Testis (tissue), 3 donors: ENCODE data around the gene TRPC4. TPM values are rescaled to one million over a fixed set of nuclear protein-coding genes. Genes with fewer than 3 reads are reported as not detected.

ENCODE experiments used
- DNase-seq: peaks from one replicate; pipeline ENCODE4 v3.0.0-alpha.2; 2019
- H3K27ac ChIP-seq, 2 donors: fragments of 200-600 bp; sonication (generic); one replicate each; pipeline ENCODE4 v1.5.1; 2019
- H3K27me3 ChIP-seq: fragments of 200-600 bp; sonication (generic); one replicate; pipeline ENCODE4 v1.5.1; 2019
- H3K36me3 ChIP-seq: fragments of 200-600 bp; sonication (generic); one replicate; pipeline ENCODE4 v1.5.1; 2017; ENCODE audit warnings: low read depth; ENCODE audit errors: missing control alignments
- H3K4me1 ChIP-seq: fragments of 200-600 bp; sonication (generic); one replicate; pipeline ENCODE4 v1.5.1; 2019
- H3K4me3 ChIP-seq, 2 donors: fragments of 200-600 bp; sonication (generic); one replicate each; pipeline ENCODE4 v1.5.1; 2017 to 2019
- H3K9me3 ChIP-seq: fragments of 200-600 bp; sonication (generic); one replicate; pipeline ENCODE4 v1.5.1; 2017
- POLR2A ChIP-seq: fragments of 450-650 bp; IDR thresholded peaks from one replicate; pipeline ENCODE4 v1.6.1; 2017; ENCODE audit warnings: antibody characterized with exemption, mild to moderate bottlenecking, moderate library complexity
- WGBS, 2 donors: methylation state at CpG; one replicate each; pipeline ENCODE4 v1.1.5; 2018; 5-methylcytosine and 5-hydroxymethylcytosine counted together
- intact Hi-C: fragments of 100-400 bp; cut with DNase I; formaldehyde crosslinking; loops from one replicate; pipeline ENCODE4 v1.15.1; 2023; ENCODE audit warnings: low total_unique reads
- polyA plus RNA-seq: library from polyadenylated mRNA; stranded (reverse); fragments of 350-450 nt; fragmentation: Illumina TruSeq; extraction: RNeasy Lipid Tissue Mini Kit (QIAGEN cat#74804); gene quantifications from one replicate; pipeline ENCODE4 v1.2.3, GENCODE V29; 2014; ENCODE audit warnings: low read depth, low replicate concordance; ENCODE audit not compliant: insufficient read depth
- total RNA-seq, 2 donors: library from RNA; depleted of rRNA; stranded (reverse); fragments of >200 nt; gene quantifications; one replicate each; pipeline ENCODE4 v1.2.3, GENCODE V29; 2016
- TF ChIP-seq, protein P1 (sequence below), 3 experiments: fragments of 450-650 bp in 2 of 3; fragments of 200-600 bp in 1 of 3; sonication (generic) in 1 of 3; IDR thresholded peaks; one replicate each; pipeline ENCODE4 v1.5.1; 2016 to 2019; ENCODE audit warnings: antibody characterized with exemption in 3 of 3, mild to moderate bottlenecking in 2 of 3, moderate library complexity in 1 of 3

Gene TRPC4
- total and polyA plus RNA-seq, 3 donors from 2014 or later: 0.06 to 0.12 TPM; not detected in 1

DNA sequence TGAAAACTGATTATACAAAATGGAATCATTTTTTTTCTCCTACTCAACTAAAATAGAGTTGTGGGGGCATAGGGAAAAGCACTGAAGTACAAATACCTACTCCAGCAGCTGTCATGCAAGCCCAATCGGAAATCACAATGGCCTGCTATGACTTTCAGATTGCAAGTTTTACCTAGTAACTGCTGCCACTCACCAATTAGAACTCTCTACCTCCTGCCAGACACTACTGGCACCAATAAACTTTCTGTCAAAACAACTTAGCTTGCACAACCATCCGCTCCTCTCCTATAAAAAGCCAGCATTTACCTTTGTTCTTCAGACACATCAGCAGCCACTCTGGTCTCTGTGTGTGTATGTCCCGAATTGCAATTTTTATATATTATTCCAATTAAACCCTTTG lies 9.3 kb upstream of the TRPC4 start:
- Histone ChIP-seq H3K4me1 (no peaks in the 10 kb centered on the region), H3K36me3 (no peaks in the 10 kb centered on the region), H3K27ac (no peak overlapping the region), H3K9me3 (no peaks in the 10 kb centered on the region), H3K4me3 (no peak overlapping the region), H3K27me3 (no peaks in the 10 kb centered on the region)
- TF ChIP-seq, protein P1, sequence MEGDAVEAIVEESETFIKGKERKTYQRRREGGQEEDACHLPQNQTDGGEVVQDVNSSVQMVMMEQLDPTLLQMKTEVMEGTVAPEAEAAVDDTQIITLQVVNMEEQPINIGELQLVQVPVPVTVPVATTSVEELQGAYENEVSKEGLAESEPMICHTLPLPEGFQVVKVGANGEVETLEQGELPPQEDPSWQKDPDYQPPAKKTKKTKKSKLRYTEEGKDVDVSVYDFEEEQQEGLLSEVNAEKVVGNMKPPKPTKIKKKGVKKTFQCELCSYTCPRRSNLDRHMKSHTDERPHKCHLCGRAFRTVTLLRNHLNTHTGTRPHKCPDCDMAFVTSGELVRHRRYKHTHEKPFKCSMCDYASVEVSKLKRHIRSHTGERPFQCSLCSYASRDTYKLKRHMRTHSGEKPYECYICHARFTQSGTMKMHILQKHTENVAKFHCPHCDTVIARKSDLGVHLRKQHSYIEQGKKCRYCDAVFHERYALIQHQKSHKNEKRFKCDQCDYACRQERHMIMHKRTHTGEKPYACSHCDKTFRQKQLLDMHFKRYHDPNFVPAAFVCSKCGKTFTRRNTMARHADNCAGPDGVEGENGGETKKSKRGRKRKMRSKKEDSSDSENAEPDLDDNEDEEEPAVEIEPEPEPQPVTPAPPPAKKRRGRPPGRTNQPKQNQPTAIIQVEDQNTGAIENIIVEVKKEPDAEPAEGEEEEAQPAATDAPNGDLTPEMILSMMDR (IDR thresholded peaks at IDR 0.05): no peak
- TF ChIP-seq POLR2A: no peak
- DNase-seq: no peak
- 92 to 93% methylated on average over 3 of the region's 3 CpGs for WGBS, 2 donors
- intact Hi-C loops: no loop called here

- intact Hi-C loops: no loop called here
- no peak for TF ChIP-seq POLR2A
- TF ChIP-seq, protein P1 (IDR thresholded peaks at IDR 0.05): no peak
- DNase-seq: no peak
- Histone ChIP-seq H3K27me3 (no peaks in the 10 kb centered on the region), H3K4me3 (no peak overlapping the region), H3K27ac (no peak overlapping the region), H3K36me3 (no peaks in the 10 kb centered on the region), H3K4me1 (no peaks in the 10 kb centered on the region), H3K9me3 (no peaks in the 10 kb centered on the region)
- 92 to 95% methylated on average over 1 of the region's 1 CpG for WGBS, 2 donors
These were observed 8.9 kb upstream of the TRPC4 start for GRCh38 chr13:37878496-37878895.

DNA sequence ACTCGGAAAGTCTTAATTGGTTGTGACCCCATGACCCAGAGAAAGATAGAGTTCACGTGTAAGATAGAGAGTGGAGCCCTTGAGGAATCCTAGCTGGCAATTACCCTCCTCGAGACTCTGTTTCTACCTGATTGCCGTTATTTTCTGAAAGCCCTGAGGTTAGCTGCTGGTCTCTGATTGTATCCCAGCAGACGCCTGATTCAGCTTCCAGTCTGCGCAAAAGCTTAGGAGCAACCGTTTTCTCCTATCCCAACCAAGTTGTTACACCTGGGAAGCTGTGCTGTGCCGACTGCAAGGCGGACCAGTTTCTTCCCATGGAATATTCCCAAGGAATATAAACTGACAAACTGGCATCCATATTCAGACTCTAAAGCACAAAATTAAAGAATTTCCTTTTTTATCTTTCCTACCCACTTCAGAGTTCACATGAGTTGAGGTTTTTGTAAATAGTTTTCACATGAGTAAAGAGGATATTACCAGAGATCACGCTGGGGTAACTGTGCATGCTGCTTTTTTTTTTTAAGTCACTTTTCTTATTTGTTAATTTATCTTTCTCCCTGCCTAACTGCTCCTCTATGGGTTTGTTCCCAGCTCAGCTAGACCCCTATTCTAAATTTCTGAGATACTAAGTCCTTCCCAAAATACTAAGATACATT lies 1.5 kb upstream of the TRPC4 start:
- H3K4me3 ChIP-seq: no peak overlapping the region
- TF ChIP-seq POLR2A: no peak
- TF ChIP-seq, protein P1 (IDR thresholded peaks at IDR 0.05): no peak
- no peak overlapping the region for H3K27ac ChIP-seq
- DNase-seq: no peak
- WGBS, 2 donors: 36 to 45% methylated on average over 10 of the region's 10 CpGs
- no peaks in the 10 kb centered on the region for H3K36me3 ChIP-seq
- H3K4me1 ChIP-seq: peaks cover 13% of the 10 kb centered on the region
- no peaks in the 10 kb centered on the region for H3K27me3 ChIP-seq
- intact Hi-C loops: no loop called here
- no peaks in the 10 kb centered on the region for H3K9me3 ChIP-seq

DNA sequence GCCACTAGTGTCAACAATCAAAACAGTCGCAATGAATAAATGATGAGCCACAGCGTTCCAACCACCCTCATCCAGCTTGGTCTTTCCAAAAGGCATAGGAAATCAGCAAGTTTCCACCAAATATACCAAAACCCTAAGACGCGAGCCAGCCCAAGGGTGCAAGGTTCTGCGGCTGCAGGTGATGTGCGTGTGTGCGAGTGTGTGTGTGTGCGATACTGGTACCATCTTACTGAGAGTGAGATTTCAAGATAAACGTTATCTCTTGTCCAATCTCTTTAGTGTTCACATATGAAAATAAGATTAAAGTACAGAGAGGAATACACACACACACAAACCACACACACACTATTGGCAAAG lies 895 bp upstream of the TRPC4 start:
- TF ChIP-seq, protein P1 (IDR thresholded peaks at IDR 0.05): no peak
- no peak for TF ChIP-seq POLR2A
- no peak for DNase-seq
- H3K27ac ChIP-seq: no peak overlapping the region
- WGBS, 2 donors: 42 to 45% methylated on average over 9 of the region's 9 CpGs
- H3K36me3 ChIP-seq: no peaks in the 10 kb centered on the region
- intact Hi-C loops: no loop called here
- peaks cover 13% of the 10 kb centered on the region for H3K4me1 ChIP-seq
- H3K4me3 ChIP-seq: peak overlapping the region in 1 of 2 donors; percentile 24
- H3K27me3 ChIP-seq: no peaks in the 10 kb centered on the region
- H3K9me3 ChIP-seq: no peaks in the 10 kb centered on the region

GRCh38 chr13:37869506-37869755 lies 141 bp downstream of the TRPC4 start:
- intact Hi-C loops: no loop called here
- Histone ChIP-seq H3K27ac (no peak overlapping the region), H3K36me3 (no peaks in the 10 kb centered on the region), H3K4me1 (peaks cover 13% of the 10 kb centered on the region), H3K9me3 (no peaks in the 10 kb centered on the region), H3K27me3 (no peaks in the 10 kb centered on the region), H3K4me3 (peak overlapping the region; percentile 24 to 39)
- DNase-seq: no peak
- 0 to 2% methylated on average over 9 to 19 of the region's 19 CpGs for WGBS, 2 donors
- TF ChIP-seq, protein P1 (IDR thresholded peaks at IDR 0.05): no peak
- TF ChIP-seq POLR2A: no peak
